Uterus (tissue), 2 donors: ENCODE data around the gene PCDHA2.

Source experiments
- POLR2A ChIP-seq, 2 donors: fragments of 450-650 bp; IDR thresholded peaks; one replicate each; pipeline ENCODE4 v1.6.1; 2016; ENCODE audit warnings: antibody characterized with exemption in 2 of 2, mild to moderate bottlenecking in 1 of 2, moderate library complexity in 1 of 2
- TF ChIP-seq, protein P1 (sequence below), 4 experiments: fragments of 200-600 bp in 2 of 4; fragments of 450-650 bp in 2 of 4; sonication (generic) in 2 of 4; IDR thresholded peaks; one replicate each; pipeline ENCODE4 v1.5.1; 2016 to 2019; ENCODE audit warnings: antibody characterized with exemption in 4 of 4, mild to moderate bottlenecking in 2 of 4, moderate library complexity in 1 of 4

DNA sequence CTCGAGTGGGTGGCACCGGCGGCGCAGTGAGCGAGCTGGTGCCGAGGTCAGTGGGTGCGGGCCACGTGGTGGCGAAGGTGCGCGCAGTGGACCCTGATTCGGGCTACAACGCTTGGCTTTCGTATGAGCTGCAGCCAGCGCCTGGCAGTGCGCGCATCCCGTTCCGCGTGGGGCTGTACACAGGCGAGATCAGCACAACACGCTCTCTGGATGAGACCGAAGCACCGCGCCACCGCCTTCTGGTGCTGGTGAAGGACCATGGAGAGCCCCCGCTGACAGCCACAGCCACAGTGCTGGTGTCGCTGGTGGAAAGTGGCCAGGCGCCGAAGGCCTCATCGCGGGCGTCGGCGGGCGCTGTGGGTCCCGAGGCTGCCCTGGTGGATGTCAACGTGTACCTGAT is 28.8 kb downstream of the PCDHA2 start:
- TF ChIP-seq, protein P1, sequence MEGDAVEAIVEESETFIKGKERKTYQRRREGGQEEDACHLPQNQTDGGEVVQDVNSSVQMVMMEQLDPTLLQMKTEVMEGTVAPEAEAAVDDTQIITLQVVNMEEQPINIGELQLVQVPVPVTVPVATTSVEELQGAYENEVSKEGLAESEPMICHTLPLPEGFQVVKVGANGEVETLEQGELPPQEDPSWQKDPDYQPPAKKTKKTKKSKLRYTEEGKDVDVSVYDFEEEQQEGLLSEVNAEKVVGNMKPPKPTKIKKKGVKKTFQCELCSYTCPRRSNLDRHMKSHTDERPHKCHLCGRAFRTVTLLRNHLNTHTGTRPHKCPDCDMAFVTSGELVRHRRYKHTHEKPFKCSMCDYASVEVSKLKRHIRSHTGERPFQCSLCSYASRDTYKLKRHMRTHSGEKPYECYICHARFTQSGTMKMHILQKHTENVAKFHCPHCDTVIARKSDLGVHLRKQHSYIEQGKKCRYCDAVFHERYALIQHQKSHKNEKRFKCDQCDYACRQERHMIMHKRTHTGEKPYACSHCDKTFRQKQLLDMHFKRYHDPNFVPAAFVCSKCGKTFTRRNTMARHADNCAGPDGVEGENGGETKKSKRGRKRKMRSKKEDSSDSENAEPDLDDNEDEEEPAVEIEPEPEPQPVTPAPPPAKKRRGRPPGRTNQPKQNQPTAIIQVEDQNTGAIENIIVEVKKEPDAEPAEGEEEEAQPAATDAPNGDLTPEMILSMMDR (IDR thresholded peaks at IDR 0.05), result no peak
- TF ChIP-seq POLR2A (IDR thresholded peaks at IDR 0.05), result no peak
